Breast epithelium (tissue), 3 donors: ENCODE data around the gene PGBD1.

ENCODE experiments used
- POLR2A ChIP-seq: fragments of 450-650 bp; IDR thresholded peaks from one replicate; pipeline ENCODE4 v1.6.1; 2016; ENCODE audit warnings: antibody characterized with exemption, mild to moderate bottlenecking, moderate library complexity
- TF ChIP-seq, protein P1 (sequence below), 3 donors: fragments of 450-650 bp; IDR thresholded peaks; one replicate each; pipeline ENCODE4 v1.5.1; 2016 to 2017; ENCODE audit warnings: antibody characterized with exemption in 3 of 3, mild to moderate bottlenecking in 3 of 3, moderate library complexity in 3 of 3

DNA sequence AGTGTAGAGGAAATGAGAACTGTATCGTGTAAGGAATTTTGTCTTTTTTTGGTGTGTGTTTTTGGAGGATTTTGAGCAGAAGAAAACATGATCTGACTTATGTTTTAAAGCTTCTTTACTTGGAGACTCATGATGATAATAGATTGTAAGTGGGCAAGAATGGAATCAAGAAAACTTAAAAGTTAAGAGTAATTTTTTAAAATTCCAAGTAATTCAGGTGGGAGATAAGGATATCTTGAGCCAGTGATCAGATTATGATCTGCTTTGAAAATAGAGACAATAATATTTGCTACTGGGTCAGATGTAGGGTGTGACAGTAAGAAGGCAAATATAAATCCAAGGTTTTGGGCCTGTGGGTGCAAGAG is 13.7 kb upstream of the PGBD1 start:
- TF ChIP-seq POLR2A: no peak
- TF ChIP-seq, protein P1, sequence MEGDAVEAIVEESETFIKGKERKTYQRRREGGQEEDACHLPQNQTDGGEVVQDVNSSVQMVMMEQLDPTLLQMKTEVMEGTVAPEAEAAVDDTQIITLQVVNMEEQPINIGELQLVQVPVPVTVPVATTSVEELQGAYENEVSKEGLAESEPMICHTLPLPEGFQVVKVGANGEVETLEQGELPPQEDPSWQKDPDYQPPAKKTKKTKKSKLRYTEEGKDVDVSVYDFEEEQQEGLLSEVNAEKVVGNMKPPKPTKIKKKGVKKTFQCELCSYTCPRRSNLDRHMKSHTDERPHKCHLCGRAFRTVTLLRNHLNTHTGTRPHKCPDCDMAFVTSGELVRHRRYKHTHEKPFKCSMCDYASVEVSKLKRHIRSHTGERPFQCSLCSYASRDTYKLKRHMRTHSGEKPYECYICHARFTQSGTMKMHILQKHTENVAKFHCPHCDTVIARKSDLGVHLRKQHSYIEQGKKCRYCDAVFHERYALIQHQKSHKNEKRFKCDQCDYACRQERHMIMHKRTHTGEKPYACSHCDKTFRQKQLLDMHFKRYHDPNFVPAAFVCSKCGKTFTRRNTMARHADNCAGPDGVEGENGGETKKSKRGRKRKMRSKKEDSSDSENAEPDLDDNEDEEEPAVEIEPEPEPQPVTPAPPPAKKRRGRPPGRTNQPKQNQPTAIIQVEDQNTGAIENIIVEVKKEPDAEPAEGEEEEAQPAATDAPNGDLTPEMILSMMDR (IDR thresholded peaks at IDR 0.05): no peak
